MCF 10A (cell line): Measurements from ENCODE around the gene CNTNAP2. TPM values are rescaled to one million over a fixed set of nuclear protein-coding genes. Genes with fewer than 3 reads are reported as not detected.

Experiments
- BruUV-seq: library from RNA; stranded (reverse); fragments of 400-500 nt; replicated peaks from 2 replicates; lab custom pipeline; 2021; lab: Mats Ljungman, UMichigan
- CTCF ChIA-PET: fragments of 300-600 bp; sonication (Branson Sonifier 250); formaldehyde crosslinking; extraction: SDS; loops from one replicate; lab custom pipeline; 2021; ENCODE audit warnings: antibody characterized with exemption, inconsistent platforms; lab: Yijun Ruan, JAX
- POLR2A ChIA-PET: fragments of 300-600, 350-650 bp; sonication (Branson Sonifier 250); formaldehyde crosslinking; extraction: SDS; loops from one replicate; lab custom pipeline; 2020; ENCODE audit warnings: antibody characterized with exemption, inconsistent platforms; lab: Yijun Ruan, JAX
- DNase-seq: peaks from one replicate; pipeline ENCODE4 v3.0.0-alpha.2; 2018; ENCODE audit not compliant: unreplicated experiment
- H3K27ac Mint-ChIP-seq: one replicate; pipeline ENCODE4 v1.8.0; 2022; ENCODE audit warnings: mild to moderate bottlenecking, low read depth, mixed read lengths; ENCODE audit not compliant: unreplicated experiment
- H3K27me3 Mint-ChIP-seq: one replicate; pipeline ENCODE4 v1.8.0; 2022; ENCODE audit warnings: mixed read lengths; ENCODE audit not compliant: insufficient read depth, unreplicated experiment
- H3K36me3 Mint-ChIP-seq: one replicate; pipeline ENCODE4 v1.8.0; 2022; ENCODE audit warnings: mild to moderate bottlenecking, moderate library complexity, mixed read lengths; ENCODE audit not compliant: insufficient read depth, unreplicated experiment
- H3K4me1 Mint-ChIP-seq: one replicate; pipeline ENCODE4 v1.8.0; 2022; ENCODE audit warnings: mixed read lengths; ENCODE audit not compliant: insufficient read depth, unreplicated experiment
- H3K4me3 Mint-ChIP-seq: one replicate; pipeline ENCODE4 v1.8.0; 2022; ENCODE audit warnings: mild to moderate bottlenecking, moderate library complexity, mixed read lengths; ENCODE audit not compliant: unreplicated experiment
- H3K9me3 Mint-ChIP-seq: one replicate; pipeline ENCODE4 v1.8.0; 2022; ENCODE audit warnings: mixed read lengths; ENCODE audit not compliant: unreplicated experiment
- intact Hi-C: fragments of 100-400 bp; cut with micrococcal nuclease; formaldehyde crosslinking; loops from 2 replicates; pipeline ENCODE4 v1.14.1; 2022
- total RNA-seq: library from RNA; stranded (reverse); gene quantifications from 2 replicates; pipeline ENCODE4 v1.2.3, GENCODE V29; 2022
- TF ChIP-seq, protein P1 (sequence below): fragments of 200-600 bp; IDR thresholded peaks from one replicate; pipeline ENCODE4 v1.8.0; 2022; ENCODE audit warnings: antibody characterized with exemption, mild to moderate bottlenecking; ENCODE audit not compliant: unreplicated experiment

The CNTNAP2 gene
- total RNA-seq, 1 experiment from 2014 or later: 1.1 TPM

GRCh38 chr7:147062897-147063296 lies 946.3 kb downstream of the CNTNAP2 start:
- ChIA-PET POLR2A (no interaction called here), CTCF (interaction anchor here (0.7 kb wide), 1 partner anchor 949 kb away, joined by 3 read pairs; no protein-coding TSS in a partner anchor)
- no peak for DNase-seq
- Mint-ChIP-seq H3K27ac (no peak overlapping the region), H3K4me1 (no peaks in the 10 kb centered on the region), H3K27me3 (peaks cover 55% of the 10 kb centered on the region), H3K36me3 (no peaks in the 10 kb centered on the region), H3K4me3 (no peak overlapping the region), H3K9me3 (no peaks in the 10 kb centered on the region)
- BruUV-seq: no TSS peak
- intact Hi-C loops: no loop called here
- TF ChIP-seq, protein P1, sequence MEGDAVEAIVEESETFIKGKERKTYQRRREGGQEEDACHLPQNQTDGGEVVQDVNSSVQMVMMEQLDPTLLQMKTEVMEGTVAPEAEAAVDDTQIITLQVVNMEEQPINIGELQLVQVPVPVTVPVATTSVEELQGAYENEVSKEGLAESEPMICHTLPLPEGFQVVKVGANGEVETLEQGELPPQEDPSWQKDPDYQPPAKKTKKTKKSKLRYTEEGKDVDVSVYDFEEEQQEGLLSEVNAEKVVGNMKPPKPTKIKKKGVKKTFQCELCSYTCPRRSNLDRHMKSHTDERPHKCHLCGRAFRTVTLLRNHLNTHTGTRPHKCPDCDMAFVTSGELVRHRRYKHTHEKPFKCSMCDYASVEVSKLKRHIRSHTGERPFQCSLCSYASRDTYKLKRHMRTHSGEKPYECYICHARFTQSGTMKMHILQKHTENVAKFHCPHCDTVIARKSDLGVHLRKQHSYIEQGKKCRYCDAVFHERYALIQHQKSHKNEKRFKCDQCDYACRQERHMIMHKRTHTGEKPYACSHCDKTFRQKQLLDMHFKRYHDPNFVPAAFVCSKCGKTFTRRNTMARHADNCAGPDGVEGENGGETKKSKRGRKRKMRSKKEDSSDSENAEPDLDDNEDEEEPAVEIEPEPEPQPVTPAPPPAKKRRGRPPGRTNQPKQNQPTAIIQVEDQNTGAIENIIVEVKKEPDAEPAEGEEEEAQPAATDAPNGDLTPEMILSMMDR: no peak

DNA sequence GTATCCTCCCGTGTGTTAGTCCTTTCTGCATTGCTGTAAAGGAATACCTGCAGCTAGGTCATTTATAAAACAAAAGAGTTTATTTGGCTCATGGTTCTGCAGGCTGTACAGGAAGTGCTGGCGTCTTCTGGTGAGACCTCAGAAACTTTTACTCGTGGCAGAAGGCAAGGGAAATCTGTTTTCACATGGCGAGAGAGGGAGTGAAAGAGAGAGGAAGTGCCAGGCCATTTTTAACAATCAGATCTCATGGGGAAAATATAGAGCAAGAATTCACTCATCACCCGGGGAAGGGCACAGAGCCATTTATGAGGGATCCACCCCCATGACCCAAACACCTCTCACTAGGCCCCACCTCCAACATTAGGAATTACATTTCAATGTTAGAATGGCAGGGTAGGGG lies 952.2 kb downstream of the CNTNAP2 start:
- ChIA-PET CTCF (no interaction called here), POLR2A (no interaction called here)
- Mint-ChIP-seq H3K27ac (no peak overlapping the region), H3K4me1 (no peaks in the 10 kb centered on the region), H3K36me3 (no peaks in the 10 kb centered on the region), H3K4me3 (no peak overlapping the region), H3K27me3 (peaks cover 60% of the 10 kb centered on the region), H3K9me3 (peaks cover 8% of the 10 kb centered on the region)
- BruUV-seq: no TSS peak
- TF ChIP-seq, protein P1: no peak
- intact Hi-C loops: no loop called here
- no peak for DNase-seq

- Mint-ChIP-seq H3K4me1 (no peaks in the 10 kb centered on the region), H3K4me3 (no peak overlapping the region), H3K36me3 (no peaks in the 10 kb centered on the region), H3K27ac (no peak overlapping the region), H3K27me3 (peaks cover 60% of the 10 kb centered on the region), H3K9me3 (peaks cover 8% of the 10 kb centered on the region)
- ChIA-PET CTCF (interaction anchor here (0.8 kb wide), 1 partner anchor 399 kb away, joined by 3 read pairs; no protein-coding TSS in a partner anchor), POLR2A (interaction anchor here (0.7 kb wide), 1 partner anchor 62 kb away, joined by 3 read pairs; no protein-coding TSS in a partner anchor)
- TF ChIP-seq, protein P1: no peak
- no peak for DNase-seq
- intact Hi-C loops: no loop called here
- no TSS peak for BruUV-seq
Measured at GRCh38 chr7:147069771-147070170, 953.2 kb downstream of the CNTNAP2 start.

DNA sequence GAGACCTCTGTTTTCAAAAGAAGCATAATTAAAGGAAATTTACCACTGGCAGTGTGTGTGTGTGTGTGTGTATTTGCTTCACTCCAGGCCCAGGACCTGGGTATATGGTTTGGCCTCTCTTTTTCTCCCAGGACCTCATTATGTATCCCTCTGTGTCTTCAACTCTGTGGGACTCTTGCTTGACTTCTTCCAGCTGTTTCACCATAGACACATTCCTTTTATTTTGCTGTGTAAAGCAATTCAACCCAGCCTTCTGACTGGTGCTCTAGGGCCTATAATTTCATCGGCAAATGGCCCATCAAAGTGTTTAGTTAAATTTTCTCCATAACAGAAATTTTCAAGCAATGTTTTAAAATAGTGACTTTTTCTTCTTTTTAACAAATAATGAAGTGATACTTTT lies 954.3 kb downstream of the CNTNAP2 start:
- H3K27me3 Mint-ChIP-seq: peaks cover 54% of the 10 kb centered on the region
- TF ChIP-seq, protein P1: no peak
- intact Hi-C loops: no loop called here
- H3K9me3 Mint-ChIP-seq: peaks cover 8% of the 10 kb centered on the region
- H3K27ac Mint-ChIP-seq: no peak overlapping the region
- POLR2A ChIA-PET: no interaction called here
- H3K36me3 Mint-ChIP-seq: no peaks in the 10 kb centered on the region
- DNase-seq: no peak
- no TSS peak for BruUV-seq
- no peak overlapping the region for H3K4me3 Mint-ChIP-seq
- CTCF ChIA-PET: no interaction called here
- H3K4me1 Mint-ChIP-seq: no peaks in the 10 kb centered on the region
